ENCODE measurements around the gene WDR4.

DNA sequence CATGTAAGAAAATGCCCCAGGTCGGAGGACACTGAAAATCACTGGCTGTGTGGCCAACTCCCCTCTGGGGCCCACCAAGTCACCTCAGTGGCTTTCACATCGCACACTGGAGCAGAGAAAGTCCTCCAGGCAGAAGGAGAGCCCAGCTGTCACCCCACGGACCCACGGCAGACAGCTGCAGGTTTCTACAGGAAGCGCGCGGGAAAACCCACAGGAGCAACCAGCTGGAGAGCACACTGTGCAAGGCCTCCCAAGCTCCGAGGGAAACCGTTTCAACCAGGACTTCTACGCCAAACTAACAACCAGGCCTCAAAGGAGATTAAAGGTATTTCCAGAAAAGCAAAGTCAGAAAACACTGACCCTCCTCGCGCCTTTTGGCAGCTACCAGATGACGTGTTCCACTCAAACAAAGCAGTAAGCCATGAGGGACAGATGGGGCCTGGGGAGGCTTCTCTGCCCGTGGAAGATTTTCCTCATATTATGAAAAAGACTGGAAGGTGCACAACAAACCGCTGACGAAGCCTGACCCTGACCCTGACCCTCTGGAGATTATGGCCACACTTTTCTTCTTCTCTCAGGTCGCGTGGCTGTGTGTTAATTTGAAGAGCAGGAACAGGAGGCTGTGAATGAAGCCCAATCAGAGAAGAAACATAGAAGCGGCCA lies 21.0 kb downstream of the WDR4 start:
- TF ChIP-seq, protein P1, sequence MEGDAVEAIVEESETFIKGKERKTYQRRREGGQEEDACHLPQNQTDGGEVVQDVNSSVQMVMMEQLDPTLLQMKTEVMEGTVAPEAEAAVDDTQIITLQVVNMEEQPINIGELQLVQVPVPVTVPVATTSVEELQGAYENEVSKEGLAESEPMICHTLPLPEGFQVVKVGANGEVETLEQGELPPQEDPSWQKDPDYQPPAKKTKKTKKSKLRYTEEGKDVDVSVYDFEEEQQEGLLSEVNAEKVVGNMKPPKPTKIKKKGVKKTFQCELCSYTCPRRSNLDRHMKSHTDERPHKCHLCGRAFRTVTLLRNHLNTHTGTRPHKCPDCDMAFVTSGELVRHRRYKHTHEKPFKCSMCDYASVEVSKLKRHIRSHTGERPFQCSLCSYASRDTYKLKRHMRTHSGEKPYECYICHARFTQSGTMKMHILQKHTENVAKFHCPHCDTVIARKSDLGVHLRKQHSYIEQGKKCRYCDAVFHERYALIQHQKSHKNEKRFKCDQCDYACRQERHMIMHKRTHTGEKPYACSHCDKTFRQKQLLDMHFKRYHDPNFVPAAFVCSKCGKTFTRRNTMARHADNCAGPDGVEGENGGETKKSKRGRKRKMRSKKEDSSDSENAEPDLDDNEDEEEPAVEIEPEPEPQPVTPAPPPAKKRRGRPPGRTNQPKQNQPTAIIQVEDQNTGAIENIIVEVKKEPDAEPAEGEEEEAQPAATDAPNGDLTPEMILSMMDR (IDR thresholded peaks at IDR 0.05) = no peak
- TF ChIP-seq POLR2A (IDR thresholded peaks at IDR 0.05) = no peak
- TF ChIP-seq POLR2AphosphoS5 (IDR thresholded peaks at IDR 0.05) = no peak
- TF ChIP-seq EP300 (IDR thresholded peaks at IDR 0.05) = no peak
